Lung (tissue), 12 donors: ENCODE data around the gene HAPSTR1. TPM values are rescaled to one million over a fixed set of nuclear protein-coding genes. Genes with fewer than 3 reads are reported as not detected.

Experiments used
- ATAC-seq: fragments of 200-7000 bp; cut with Tn5 transposase; one replicate; pipeline ENCODE4 v1.9.1; 2020; ENCODE audit warnings: moderate number of reproducible peaks; ENCODE audit not compliant: insufficient read depth, low FRiP score
- DNase-seq, 3 donors: peaks; one replicate each; pipeline ENCODE4 v3.0.0-alpha.2; 2013 to 2017
- H3K27ac ChIP-seq, 2 donors: one replicate each; pipeline ENCODE4 v1.5.1; 2013; ENCODE audit warnings: mild to moderate bottlenecking in 2 of 2, moderate library complexity in 2 of 2, control low read depth in 1 of 2, inconsistent platforms in 1 of 2, low read depth in 1 of 2, low read length in 1 of 2
- H3K27me3 ChIP-seq, 3 donors: one replicate each; pipeline ENCODE4 v1.5.1; 2013; ENCODE audit warnings: low read length in 2 of 3; ENCODE audit not compliant: control insufficient read depth in 3 of 3, insufficient read depth in 3 of 3
- H3K36me3 ChIP-seq, 4 donors: one replicate each; pipeline ENCODE4 v1.5.1; 2013; ENCODE audit warnings: low read length in 4 of 4, mild to moderate bottlenecking in 1 of 4, moderate library complexity in 1 of 4; ENCODE audit not compliant: control insufficient read depth in 4 of 4, insufficient read depth in 4 of 4
- H3K4me1 ChIP-seq, 5 donors: one replicate each; pipeline ENCODE4 v1.5.1; 2013; ENCODE audit warnings: low read length in 5 of 5, mild to moderate bottlenecking in 2 of 5, moderate library complexity in 1 of 5; ENCODE audit not compliant: control insufficient read depth in 5 of 5, insufficient read depth in 5 of 5
- H3K4me3 ChIP-seq: one replicate; pipeline ENCODE4 v1.5.1; 2013; ENCODE audit warnings: mild to moderate bottlenecking, control low read depth, moderate library complexity
- H3K9ac ChIP-seq, 2 donors: one replicate each; pipeline ENCODE4 v1.5.1; 2013; ENCODE audit warnings: low read length in 2 of 2, control low read depth in 1 of 2; ENCODE audit not compliant: insufficient read depth in 1 of 2
- H3K9me3 ChIP-seq, 4 donors: one replicate each; pipeline ENCODE4 v1.5.1; 2013; ENCODE audit warnings: low read length in 3 of 4, mild to moderate bottlenecking in 1 of 4, moderate library complexity in 1 of 4; ENCODE audit not compliant: control insufficient read depth in 4 of 4, insufficient read depth in 3 of 4
- WGBS, 2 donors: extraction: QIAGEN DNeasy Blood & Tissue Kit; methylation state at CpG; one replicate each; pipeline ENCODE4 v1.1.7; 2013; 5-methylcytosine and 5-hydroxymethylcytosine counted together
- polyA plus RNA-seq, 2 donors: library from polyadenylated mRNA; stranded (reverse); fragments of 200-250 nt; gene quantifications; one replicate each; pipeline ENCODE4 v1.2.1, GENCODE V29; 2013
- total RNA-seq, 2 donors: library from RNA; depleted of rRNA in 1 of 2; stranded (reverse); fragments of >200 nt in 1 of 2; gene quantifications; one replicate each; pipeline ENCODE4 v1.2.1, GENCODE V29; 2014 to 2021
- TF ChIP-seq, protein P1 (sequence below): IDR thresholded peaks from 2 replicates; pipeline ENCODE4 v1.5.1; 2012; ENCODE audit warnings: mild to moderate bottlenecking; ENCODE audit errors: control extremely low read depth, extremely low read depth
- donor health status: control.
- donor health status: control.
- donor health status: Bipolar disorder and iron deficiency.
- donor health status: healthy.
- donor health status: DM: yes; HTN: yes; CAD: no.

Gene HAPSTR1
- total and polyA plus RNA-seq, 4 donors: 10.1 to 81.7 (median 40.6) TPM

DNA sequence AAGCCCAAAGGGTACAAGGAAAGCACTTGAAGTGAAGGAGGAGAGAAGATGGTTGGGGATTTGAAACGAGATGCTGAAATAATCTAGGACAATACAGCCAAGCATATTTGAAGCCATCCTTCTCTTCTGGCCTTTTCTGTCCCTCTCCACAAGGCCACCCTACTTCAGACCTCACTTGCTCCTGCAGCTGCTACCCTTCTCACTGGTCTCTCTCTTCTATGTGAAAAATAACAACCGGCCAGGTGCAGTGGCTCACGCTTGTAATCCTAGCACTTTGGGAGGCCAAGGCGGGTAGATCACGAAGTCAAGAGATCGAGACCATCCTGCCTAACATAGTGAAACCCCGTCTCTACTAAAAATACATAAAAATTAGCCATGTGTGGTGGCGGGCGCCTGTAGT is 33.2 kb upstream of the HAPSTR1 start:
- no peak overlapping the region for H3K9ac ChIP-seq
- DNase-seq (no peak), ATAC-seq (no peak)
- no peak overlapping the region for H3K27ac ChIP-seq
- H3K9me3 ChIP-seq: no peaks in the 10 kb centered on the region
- peaks cover 0 to 4% (median 0%) of the 10 kb centered on the region in 5 donors for H3K4me1 ChIP-seq
- no peak overlapping the region for H3K4me3 ChIP-seq
- 92 to 96% methylated on average over 9 of the region's 9 CpGs for WGBS, 2 donors
- no peaks in the 10 kb centered on the region for H3K36me3 ChIP-seq
- TF ChIP-seq, protein P1, sequence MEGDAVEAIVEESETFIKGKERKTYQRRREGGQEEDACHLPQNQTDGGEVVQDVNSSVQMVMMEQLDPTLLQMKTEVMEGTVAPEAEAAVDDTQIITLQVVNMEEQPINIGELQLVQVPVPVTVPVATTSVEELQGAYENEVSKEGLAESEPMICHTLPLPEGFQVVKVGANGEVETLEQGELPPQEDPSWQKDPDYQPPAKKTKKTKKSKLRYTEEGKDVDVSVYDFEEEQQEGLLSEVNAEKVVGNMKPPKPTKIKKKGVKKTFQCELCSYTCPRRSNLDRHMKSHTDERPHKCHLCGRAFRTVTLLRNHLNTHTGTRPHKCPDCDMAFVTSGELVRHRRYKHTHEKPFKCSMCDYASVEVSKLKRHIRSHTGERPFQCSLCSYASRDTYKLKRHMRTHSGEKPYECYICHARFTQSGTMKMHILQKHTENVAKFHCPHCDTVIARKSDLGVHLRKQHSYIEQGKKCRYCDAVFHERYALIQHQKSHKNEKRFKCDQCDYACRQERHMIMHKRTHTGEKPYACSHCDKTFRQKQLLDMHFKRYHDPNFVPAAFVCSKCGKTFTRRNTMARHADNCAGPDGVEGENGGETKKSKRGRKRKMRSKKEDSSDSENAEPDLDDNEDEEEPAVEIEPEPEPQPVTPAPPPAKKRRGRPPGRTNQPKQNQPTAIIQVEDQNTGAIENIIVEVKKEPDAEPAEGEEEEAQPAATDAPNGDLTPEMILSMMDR: no peak
- H3K27me3 ChIP-seq: no peaks in the 10 kb centered on the region

DNA sequence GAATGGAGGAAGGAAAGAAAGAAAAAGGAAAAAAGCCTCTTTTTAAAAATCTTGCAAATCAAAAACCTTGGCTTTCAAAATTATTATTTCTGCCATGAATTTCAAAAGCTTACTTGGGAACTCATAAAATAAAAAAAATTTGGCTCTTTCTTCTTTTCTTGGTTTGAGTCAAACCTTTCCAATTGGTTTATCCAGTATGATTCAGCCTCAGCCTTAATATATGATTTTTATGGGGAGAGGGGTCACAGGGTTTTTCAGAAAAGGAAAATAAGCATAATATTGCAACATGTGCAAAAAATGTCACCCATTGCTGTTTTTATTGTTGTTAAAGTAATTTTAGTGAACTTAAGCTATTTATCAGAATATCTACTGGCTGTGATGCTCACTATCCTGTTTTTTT is 31.2 kb upstream of the HAPSTR1 start:
- peaks cover 0 to 4% (median 0%) of the 10 kb centered on the region in 5 donors for H3K4me1 ChIP-seq
- H3K27ac ChIP-seq: no peak overlapping the region
- DNase-seq (no peak), ATAC-seq (no peak)
- TF ChIP-seq, protein P1: no peak
- no peaks in the 10 kb centered on the region for H3K9me3 ChIP-seq
- H3K27me3 ChIP-seq: no peaks in the 10 kb centered on the region
- no peak overlapping the region for H3K9ac ChIP-seq
- H3K36me3 ChIP-seq: no peaks in the 10 kb centered on the region
- no peak overlapping the region for H3K4me3 ChIP-seq

GRCh38 chr16:9061358-9061813 is 30.1 kb upstream of the HAPSTR1 start:
- ATAC-seq (no peak), DNase-seq (peak in 1 of 3 donors; percentile 8)
- TF ChIP-seq, protein P1: no peak
- H3K4me3 ChIP-seq: no peak overlapping the region
- H3K27ac ChIP-seq: peak overlapping the region in 1 of 2 donors; percentile 53
- 21 to 38% methylated on average over 4 of the region's 4 CpGs for WGBS, 2 donors
- peaks cover 0 to 4% (median 0%) of the 10 kb centered on the region in 5 donors for H3K4me1 ChIP-seq
- no peaks in the 10 kb centered on the region for H3K9me3 ChIP-seq
- H3K27me3 ChIP-seq: no peaks in the 10 kb centered on the region
- no peak overlapping the region for H3K9ac ChIP-seq
- no peaks in the 10 kb centered on the region for H3K36me3 ChIP-seq

DNA sequence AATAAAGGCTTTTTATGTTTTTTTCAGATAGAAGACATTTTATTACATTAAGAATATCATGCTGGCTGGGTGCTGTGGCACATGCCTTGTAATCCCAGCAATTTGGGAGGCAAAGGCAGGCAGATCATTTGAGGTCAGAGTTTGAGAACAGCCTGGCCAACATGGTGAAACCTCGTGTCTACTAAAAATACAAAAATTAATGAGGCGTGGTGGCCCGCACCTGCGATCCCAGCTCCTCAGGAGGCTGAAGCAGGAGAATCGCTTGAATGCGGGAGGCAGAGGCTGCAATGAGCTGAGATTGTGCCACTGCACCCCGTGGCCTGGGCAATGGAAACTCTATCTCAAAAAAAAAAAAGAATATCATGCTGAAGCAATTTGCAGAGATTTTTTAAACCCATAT is 29.1 kb upstream of the HAPSTR1 start:
- Histone ChIP-seq H3K27me3 (no peaks in the 10 kb centered on the region), H3K9ac (no peak overlapping the region)
- TF ChIP-seq, protein P1: no peak

More for the DNA sequence above, 29.1 kb upstream of the HAPSTR1 start:
- Histone ChIP-seq H3K4me3 (no peak overlapping the region), H3K4me1 (peaks cover 0 to 4% (median 0%) of the 10 kb centered on the region in 5 donors), H3K36me3 (no peaks in the 10 kb centered on the region), H3K9me3 (no peaks in the 10 kb centered on the region), H3K27ac (no peak overlapping the region)
- DNase-seq (no peak), ATAC-seq (no peak)
- WGBS, 2 donors: 89 to 91% methylated on average over 7 of the region's 7 CpGs
